Activated T-helper 17 cell treated with anti-CD3 and anti-CD28 coated beads, Interleukin-2, amount 50 U/mL, for 72 hours (primary cell): ENCODE results near the gene GSTP1. TPM values are rescaled to one million over a fixed set of nuclear protein-coding genes. Genes with fewer than 3 reads are reported as not detected.
"Not testable (repeated sequence)": the region's sequence is repeated elsewhere in the genome, so short reads cannot be mapped to it uniquely, and the experiment has no call there.

Source experiments
- ATAC-seq: fragments of 150-1000 bp; cut with Tn5 transposase; replicated peaks from 2 replicates; pipeline ENCODE4 v1.10.0; 2021; ENCODE audit warnings: mild to moderate bottlenecking, moderate library complexity
- H3K27ac Mint-ChIP-seq: one replicate; pipeline ENCODE4 v1.8.0; 2022; ENCODE audit warnings: mixed read lengths
- H3K27me3 Mint-ChIP-seq: one replicate; pipeline ENCODE4 v1.8.0; 2022; ENCODE audit warnings: mixed read lengths
- H3K36me3 Mint-ChIP-seq: one replicate; pipeline ENCODE4 v1.8.0; 2022; ENCODE audit warnings: low read depth, mild to moderate bottlenecking, mixed read lengths
- H3K4me1 Mint-ChIP-seq: one replicate; pipeline ENCODE4 v1.8.0; 2022; ENCODE audit warnings: mixed read lengths
- H3K4me3 Mint-ChIP-seq: one replicate; pipeline ENCODE4 v1.8.0; 2022; ENCODE audit warnings: mild to moderate bottlenecking, mixed read lengths
- H3K9me3 Mint-ChIP-seq: one replicate; pipeline ENCODE4 v1.8.0; 2022; ENCODE audit warnings: mixed read lengths
- total RNA-seq, 2 donors: library from RNA; stranded (reverse); gene quantifications; one replicate each; pipeline ENCODE4 v1.2.3, GENCODE V29; 2022

The GSTP1 gene
- total RNA-seq, 2 donors from 2014 or later = 187 to 394 TPM

GRCh38 chr11:67581469-67581868 is 2.1 kb upstream of the GSTP1 start:
- H3K4me3 Mint-ChIP-seq = no peak overlapping the region
- no peaks in the 10 kb centered on the region for H3K9me3 Mint-ChIP-seq
- no peak for ATAC-seq
- no peak overlapping the region for H3K27ac Mint-ChIP-seq
- H3K27me3 Mint-ChIP-seq = peaks cover 3% of the 10 kb centered on the region
- peaks cover 28% of the 10 kb centered on the region for H3K4me1 Mint-ChIP-seq
- H3K36me3 Mint-ChIP-seq = peaks cover 21% of the 10 kb centered on the region

GRCh38 chr11:67582011-67582410 is 1.6 kb upstream of the GSTP1 start:
- ATAC-seq = no peak
- H3K4me3 Mint-ChIP-seq = peak overlapping the region; percentile 85
- no peaks in the 10 kb centered on the region for H3K9me3 Mint-ChIP-seq
- peak overlapping the region; percentile 76 for H3K27ac Mint-ChIP-seq
- peaks cover 3% of the 10 kb centered on the region for H3K27me3 Mint-ChIP-seq
- H3K4me1 Mint-ChIP-seq = peaks cover 33% of the 10 kb centered on the region
- H3K36me3 Mint-ChIP-seq = peaks cover 23% of the 10 kb centered on the region

GRCh38 chr11:67584205-67584880 is 731 bp downstream of the GSTP1 start:
- Mint-ChIP-seq H3K27ac (no peak overlapping the region), H3K4me3 (peak overlapping the region; percentile 68), H3K36me3 (peaks cover 28% of the 10 kb centered on the region), H3K27me3 (no peaks in the 10 kb centered on the region), H3K9me3 (no peaks in the 10 kb centered on the region), H3K4me1 (peaks cover 33% of the 10 kb centered on the region)
- peak; percentile 18 for ATAC-seq

GRCh38 chr11:67584881-67585873 is 1.6 kb downstream of the GSTP1 start:
- H3K27me3 Mint-ChIP-seq = no peaks in the 10 kb centered on the region
- H3K9me3 Mint-ChIP-seq = no peaks in the 10 kb centered on the region
- no peak overlapping the region for H3K27ac Mint-ChIP-seq
- ATAC-seq = no peak
- peaks cover 24% of the 10 kb centered on the region for H3K4me1 Mint-ChIP-seq
- peak overlapping the region; percentile 68 for H3K4me3 Mint-ChIP-seq
- H3K36me3 Mint-ChIP-seq = peaks cover 28% of the 10 kb centered on the region

GRCh38 chr11:67585911-67586310 is 2.3 kb downstream of the GSTP1 start:
- Mint-ChIP-seq H3K9me3 (no peaks in the 10 kb centered on the region), H3K36me3 (peaks cover 28% of the 10 kb centered on the region), H3K4me1 (peaks cover 20% of the 10 kb centered on the region), H3K27ac (no peak overlapping the region), H3K4me3 (no peak overlapping the region), H3K27me3 (no peaks in the 10 kb centered on the region)
- ATAC-seq = no peak

GRCh38 chr11:67586568-67587250 is 3.1 kb downstream of the GSTP1 start:
- no peak overlapping the region for H3K4me3 Mint-ChIP-seq
- peaks cover 20% of the 10 kb centered on the region for H3K4me1 Mint-ChIP-seq
- H3K27me3 Mint-ChIP-seq = no peaks in the 10 kb centered on the region
- peaks cover 28% of the 10 kb centered on the region for H3K36me3 Mint-ChIP-seq
- H3K27ac Mint-ChIP-seq = peak overlapping the region; percentile 61
- ATAC-seq = no peak
- no peaks in the 10 kb centered on the region for H3K9me3 Mint-ChIP-seq

GRCh38 chr11:67588136-67588503 is 4.5 kb downstream of the GSTP1 start:
- Mint-ChIP-seq H3K9me3 (no peaks in the 10 kb centered on the region), H3K4me1 (peaks cover 15% of the 10 kb centered on the region), H3K27ac (no peak overlapping the region), H3K36me3 (peaks cover 28% of the 10 kb centered on the region), H3K27me3 (no peaks in the 10 kb centered on the region), H3K4me3 (no peak overlapping the region)
- ATAC-seq = no peak

- not testable (repeated sequence) for ATAC-seq, H3K27ac Mint-ChIP-seq, H3K9me3 Mint-ChIP-seq, H3K4me3 Mint-ChIP-seq, H3K27me3 Mint-ChIP-seq
- H3K36me3 Mint-ChIP-seq = peaks cover 28% of the 10 kb centered on the region
- peaks cover 15% of the 10 kb centered on the region for H3K4me1 Mint-ChIP-seq
Observed at GRCh38 chr11:67588899-67589415, 5.3 kb downstream of the GSTP1 start.

- no peak overlapping the region for H3K4me3 Mint-ChIP-seq
- H3K27ac Mint-ChIP-seq = no peak overlapping the region
- H3K4me1 Mint-ChIP-seq = no peaks in the 10 kb centered on the region
- no peaks in the 10 kb centered on the region for H3K36me3 Mint-ChIP-seq
- H3K27me3 Mint-ChIP-seq = no peaks in the 10 kb centered on the region
- ATAC-seq = no peak
- no peaks in the 10 kb centered on the region for H3K9me3 Mint-ChIP-seq
Observed at GRCh38 chr11:67592880-67593564, 9.4 kb downstream of the GSTP1 start.

- ATAC-seq = no peak
- Mint-ChIP-seq H3K36me3 (no peaks in the 10 kb centered on the region), H3K9me3 (no peaks in the 10 kb centered on the region), H3K27me3 (no peaks in the 10 kb centered on the region), H3K4me3 (no peak overlapping the region), H3K4me1 (no peaks in the 10 kb centered on the region), H3K27ac (no peak overlapping the region)
Observed at GRCh38 chr11:67593565-67593905, 9.9 kb downstream of the GSTP1 start.

GRCh38 chr11:67594480-67594879 is 10.9 kb downstream of the GSTP1 start:
- no peak for ATAC-seq
- Mint-ChIP-seq H3K36me3 (no peaks in the 10 kb centered on the region), H3K4me3 (no peak overlapping the region), H3K27ac (no peak overlapping the region), H3K4me1 (no peaks in the 10 kb centered on the region), H3K27me3 (no peaks in the 10 kb centered on the region), H3K9me3 (no peaks in the 10 kb centered on the region)

- peaks cover 4% of the 10 kb centered on the region for H3K27me3 Mint-ChIP-seq
- no peaks in the 10 kb centered on the region for H3K36me3 Mint-ChIP-seq
- no peaks in the 10 kb centered on the region for H3K4me1 Mint-ChIP-seq
- no peaks in the 10 kb centered on the region for H3K9me3 Mint-ChIP-seq
- no peak for ATAC-seq
- H3K27ac Mint-ChIP-seq = no peak overlapping the region
- H3K4me3 Mint-ChIP-seq = no peak overlapping the region
Observed at GRCh38 chr11:67596753-67597300, 13.2 kb downstream of the GSTP1 start.

- ATAC-seq, H3K27ac Mint-ChIP-seq, H3K4me1 Mint-ChIP-seq, H3K27me3 Mint-ChIP-seq, H3K9me3 Mint-ChIP-seq, H3K4me3 Mint-ChIP-seq, H3K36me3 Mint-ChIP-seq: not testable (repeated sequence)
Observed at GRCh38 chr11:67597458-67597857, 13.8 kb downstream of the GSTP1 start.

GRCh38 chr11:67597963-67598362 is 14.4 kb downstream of the GSTP1 start:
- H3K27ac Mint-ChIP-seq, H3K4me1 Mint-ChIP-seq, H3K36me3 Mint-ChIP-seq, H3K9me3 Mint-ChIP-seq, H3K27me3 Mint-ChIP-seq, H3K4me3 Mint-ChIP-seq, ATAC-seq: not testable (repeated sequence)
